ENCODE measurements around the gene HDAC6.

- TF ChIP-seq CTCF (IDR thresholded peaks at IDR 0.05) (no peak), POLR2A (IDR thresholded peaks at IDR 0.05) (no peak)
Measured at GRCh38 chrX:48813644-48814043, 11.8 kb downstream of the HDAC6 start.

Measured in suprapubic skin (tissue), 3 donors.